Measurements from ENCODE around the gene PACS2. TPM values are rescaled to one million over a fixed set of nuclear protein-coding genes. Genes with fewer than 3 reads are reported as not detected.
"Not testable (repeated sequence)": the region's sequence is repeated elsewhere in the genome, so short reads cannot be mapped to it uniquely, and the experiment has no call there.

PACS2 gene
- polyA plus RNA-seq = 10 to 100 TPM; 40.6 to 82.1 (median 56.0) TPM

- H3K27ac ChIP-seq (ENCODE audit: low read depth, low read length) = peak within 1 kb of the TSS; percentile 77
- 0 to 1% (median 0%) methylated on average over 37 to 135 of the region's 163 CpGs for WGBS, 3 donors
Observed at GRCh38 chr14:105314287-105315200, at the start of gene PACS2. Gene PACS2 (plus strand): TSS chr14:105314748. CDS start chr14:105314919, 171 bp downstream.

DNA sequence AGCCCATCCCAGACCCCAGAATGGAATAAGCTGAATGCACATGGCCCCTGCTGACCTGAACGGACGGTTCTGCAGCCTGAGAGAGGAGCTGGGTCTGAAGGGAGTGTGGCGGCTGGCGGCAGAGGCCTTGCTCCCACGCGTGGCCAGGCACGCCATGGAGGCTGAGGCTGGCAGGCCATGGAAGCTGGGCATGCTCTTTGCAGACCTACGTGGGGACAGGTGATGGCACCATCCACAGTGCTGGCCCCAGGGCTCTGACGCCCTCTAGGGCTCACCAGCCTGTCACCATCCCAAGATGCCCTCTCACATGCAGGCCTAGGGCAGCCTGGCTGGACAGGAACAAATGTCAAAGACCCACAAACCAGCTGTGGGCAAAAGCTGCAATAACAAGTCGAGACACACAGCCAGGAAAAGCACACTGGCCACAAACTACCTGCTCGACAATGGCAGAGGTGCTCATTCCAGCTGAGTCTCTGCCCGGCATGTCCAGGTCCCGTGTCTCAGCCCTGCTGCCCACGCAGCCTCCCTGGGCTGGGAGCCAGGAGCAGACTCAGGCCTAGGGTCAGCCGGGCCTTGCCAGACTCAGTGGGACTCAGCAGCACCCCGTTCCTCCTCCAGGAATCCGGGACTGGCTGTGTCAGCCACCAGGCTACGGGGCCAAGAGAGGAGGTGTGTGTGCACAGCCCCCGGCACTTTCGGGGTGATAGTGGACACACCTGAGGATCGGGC lies 46.6 kb upstream of the PACS2 start:
- WGBS, 3 donors = 82 to 88% (median 84%) methylated on average over 21 of the region's 21 CpGs
- no peak overlapping the region for H3K27ac ChIP-seq (ENCODE audit: low read depth, low read length)

GRCh38 chr14:105268736-105269354 lies 45.7 kb upstream of the PACS2 start:
- 91 to 95% (median 93%) methylated on average over 15 to 18 of the region's 18 CpGs for WGBS, 3 donors
- no peak overlapping the region for H3K27ac ChIP-seq (ENCODE audit: low read depth, low read length)

DNA sequence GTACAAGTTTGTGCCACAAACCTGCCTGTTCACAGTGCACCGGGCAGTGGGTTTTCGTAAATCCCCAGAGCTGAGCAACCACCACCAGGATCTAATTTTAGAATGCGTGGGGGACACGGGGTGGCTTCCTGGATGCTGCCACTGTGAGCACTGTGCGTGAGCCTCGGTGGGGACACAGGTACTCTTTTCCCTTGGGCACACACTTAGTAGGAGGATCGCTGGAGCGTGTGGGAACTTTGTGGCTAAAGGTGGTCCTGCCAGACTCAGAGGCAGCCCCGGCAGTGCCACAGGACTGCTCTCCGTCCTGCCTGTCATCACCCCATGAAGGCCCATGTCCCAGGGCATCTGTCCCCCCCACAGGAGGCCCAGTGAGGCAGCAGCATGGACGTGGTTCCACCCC lies 45.1 kb upstream of the PACS2 start:
- H3K27ac ChIP-seq (ENCODE audit: low read depth, low read length) = no peak overlapping the region
- WGBS, 3 donors = 85 to 92% (median 86%) methylated on average over 11 of the region's 11 CpGs

GRCh38 chr14:105271224-105271890 lies 43.2 kb upstream of the PACS2 start:
- no peak overlapping the region for H3K27ac ChIP-seq (ENCODE audit: low read depth, low read length)
- 46 to 94% (median 89%) methylated on average over 18 to 22 of the region's 22 CpGs for WGBS, 3 donors

- no peak overlapping the region for H3K27ac ChIP-seq (ENCODE audit: low read depth, low read length)
- 57 to 94% (median 90%) methylated on average over 15 of the region's 15 CpGs for WGBS, 3 donors
Observed at GRCh38 chr14:105272623-105273022, 41.9 kb upstream of the PACS2 start.

DNA sequence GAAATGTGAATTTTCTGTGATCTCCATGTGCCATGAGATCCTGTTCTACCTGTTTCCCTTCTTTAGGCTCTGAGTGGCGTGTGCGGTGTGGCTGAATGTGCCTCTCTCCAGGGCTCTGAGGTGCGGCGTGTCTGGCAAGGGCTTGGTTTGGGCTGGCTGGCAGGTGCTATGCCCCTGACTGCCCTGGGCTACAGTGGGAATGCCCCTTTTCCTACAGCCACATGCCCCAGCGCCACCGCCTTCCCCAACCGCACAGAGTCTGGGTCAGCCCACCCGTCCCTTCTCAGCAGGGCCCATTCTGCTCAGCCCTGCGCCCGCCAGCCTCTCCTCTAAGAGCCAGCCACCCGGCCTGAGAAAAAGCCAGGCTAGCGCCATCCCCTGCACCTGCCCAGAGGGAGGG lies 41.5 kb upstream of the PACS2 start:
- H3K27ac ChIP-seq (ENCODE audit: low read depth, low read length) = no peak overlapping the region
- 57 to 91% (median 84%) methylated on average over 12 of the region's 12 CpGs for WGBS, 3 donors

DNA sequence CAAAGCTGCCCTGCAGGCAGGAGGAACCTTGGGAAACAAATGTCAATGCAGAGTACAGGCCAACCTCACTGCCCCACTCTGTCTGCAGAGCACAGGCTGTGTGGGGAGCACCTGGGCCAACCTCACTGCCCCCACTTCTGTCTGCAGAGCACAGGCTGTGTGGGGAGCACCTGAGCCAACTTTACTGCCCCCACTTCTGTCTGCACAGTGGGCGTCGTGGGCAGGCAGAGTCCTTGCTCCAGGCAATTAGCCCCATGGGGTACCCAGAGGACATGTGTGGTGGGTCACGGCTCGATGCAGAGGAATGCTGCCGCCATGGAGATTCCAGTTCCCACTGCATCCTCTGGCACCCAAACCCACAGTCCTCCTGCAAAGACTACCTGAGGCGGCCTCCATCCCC lies 39.9 kb upstream of the PACS2 start:
- H3K27ac ChIP-seq (ENCODE audit: low read depth, low read length) = no peak overlapping the region
- 92 to 96% (median 93%) methylated on average over 6 of the region's 6 CpGs for WGBS, 3 donors

- 64 to 71% (median 69%) methylated on average over 16 of the region's 16 CpGs for WGBS, 3 donors
- H3K27ac ChIP-seq (ENCODE audit: low read depth, low read length) = no peak overlapping the region
Observed at GRCh38 chr14:105275267-105275946, 39.1 kb upstream of the PACS2 start.

DNA sequence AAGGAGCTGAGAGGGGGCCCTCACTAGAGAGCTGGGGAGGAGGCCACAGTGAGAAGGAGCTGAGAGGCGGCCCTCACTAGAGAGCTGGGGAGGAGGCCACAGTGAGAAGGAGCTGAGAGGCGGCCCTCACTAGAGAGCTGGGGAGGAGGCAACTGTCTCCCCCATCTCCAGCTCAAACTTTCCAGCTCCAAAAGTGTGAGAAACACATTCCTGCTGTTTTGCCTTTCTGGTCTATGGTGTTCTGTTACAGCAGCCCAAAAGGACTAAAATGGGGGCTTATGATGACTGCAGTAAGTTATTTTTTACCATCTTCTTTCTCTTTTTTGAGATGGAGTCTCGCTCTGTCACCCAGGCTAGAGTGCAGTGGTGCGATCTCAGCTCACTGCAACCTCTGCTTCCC lies 37.1 kb upstream of the PACS2 start:
- not testable (repeated sequence) for H3K27ac ChIP-seq (ENCODE audit: low read depth, low read length)
- 49 to 97% (median 93%) methylated on average over 2 to 3 of the region's 4 CpGs for WGBS, 3 donors

DNA sequence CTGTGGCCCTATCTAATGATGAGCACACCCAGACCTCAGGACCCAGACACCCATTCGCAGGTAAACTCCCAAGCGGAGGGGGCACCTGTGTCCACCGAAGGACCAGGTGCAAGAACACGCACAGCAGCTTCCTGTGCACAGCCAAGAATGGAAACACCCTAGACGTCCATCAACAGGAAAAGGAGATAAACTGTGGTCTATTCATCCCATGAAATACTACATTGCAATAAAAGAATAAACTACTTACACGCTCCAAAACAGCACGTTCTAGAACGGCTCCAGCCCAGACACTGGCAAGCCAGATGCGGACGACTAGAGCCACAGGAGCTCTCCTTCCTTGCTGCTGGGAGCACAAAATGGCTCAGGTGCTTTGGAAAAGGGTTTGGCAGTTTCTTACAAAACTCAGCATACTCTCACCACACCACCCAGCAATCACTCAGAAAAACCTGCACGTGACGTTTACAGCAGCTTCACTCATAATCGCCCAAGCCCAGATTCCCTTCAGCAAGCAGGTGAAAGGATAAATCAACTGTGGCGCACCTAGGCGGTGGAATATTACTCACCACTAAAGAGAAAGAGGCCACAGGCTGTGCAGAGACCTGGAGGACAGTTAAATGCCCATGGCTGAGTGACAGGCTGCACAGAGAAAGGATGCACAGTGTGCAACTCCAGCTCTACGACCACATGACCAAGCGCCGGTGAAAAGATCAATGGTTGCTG lies 34.7 kb upstream of the PACS2 start:
- no peak overlapping the region for H3K27ac ChIP-seq (ENCODE audit: low read depth, low read length)
- WGBS, 3 donors = 87 to 88% (median 87%) methylated on average over 18 of the region's 18 CpGs

DNA sequence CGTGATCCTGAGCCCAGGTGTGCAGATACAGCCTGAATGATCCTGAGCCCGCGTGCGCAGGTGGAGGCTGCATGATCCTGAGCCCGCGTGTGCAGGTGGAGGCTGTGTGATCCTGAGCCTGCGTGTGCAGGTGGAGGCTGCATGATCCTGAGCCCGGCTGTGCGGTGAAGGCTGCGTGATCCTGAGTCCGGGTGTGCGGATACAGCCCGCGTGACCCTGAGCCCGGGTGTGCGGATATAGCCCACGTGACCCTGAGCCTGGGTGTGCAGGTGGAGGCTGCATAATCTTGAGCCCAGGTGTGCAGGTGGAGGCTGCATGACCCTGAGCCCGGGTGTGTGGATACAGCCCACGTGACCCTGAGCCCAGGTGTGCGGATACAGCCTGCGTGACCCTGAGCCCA lies 34.0 kb upstream of the PACS2 start:
- 83 to 96% (median 96%) methylated on average over 21 of the region's 21 CpGs for WGBS, 3 donors
- H3K27ac ChIP-seq (ENCODE audit: low read depth, low read length) = no peak overlapping the region

DNA sequence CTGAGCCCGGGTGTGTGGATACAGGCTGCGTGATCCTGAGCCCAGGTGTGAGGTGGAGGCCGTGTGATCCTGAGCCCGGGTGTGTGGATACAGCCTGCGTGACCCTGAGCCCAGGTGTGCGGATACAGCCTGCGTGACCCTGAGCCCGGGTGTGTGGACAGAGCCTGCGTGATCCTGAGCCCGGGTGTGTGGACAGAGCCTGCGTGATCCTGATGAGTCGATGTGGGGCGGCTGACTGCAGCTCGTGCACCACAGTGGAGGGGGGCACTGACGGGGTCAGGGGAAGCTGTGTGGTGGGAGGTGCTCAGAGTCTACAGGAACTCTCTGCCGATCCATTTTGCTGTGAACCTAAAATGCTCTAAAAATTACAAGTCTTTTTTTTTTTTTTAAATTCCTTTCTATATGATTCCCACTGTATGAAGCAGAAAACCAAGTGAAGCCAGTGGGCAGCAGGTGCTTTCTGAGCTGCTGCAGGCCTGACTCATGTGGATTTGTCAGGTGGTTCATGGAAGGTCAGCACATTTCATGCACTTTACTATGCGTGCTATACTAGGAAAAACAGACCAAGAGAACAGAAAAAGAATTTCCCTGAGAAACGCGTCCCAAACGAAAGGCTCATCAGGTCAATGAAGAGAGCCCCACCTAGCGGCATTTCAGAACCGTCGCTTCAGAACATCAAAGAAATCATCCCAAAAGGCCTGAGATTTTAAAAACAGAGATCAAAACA lies 33.0 kb upstream of the PACS2 start:
- no peak overlapping the region for H3K27ac ChIP-seq (ENCODE audit: low read depth, low read length)
- WGBS, 3 donors = 29 to 66% (median 65%) methylated on average over 23 of the region's 23 CpGs

- WGBS, 3 donors = 27 to 79% (median 70%) methylated on average over 16 of the region's 16 CpGs
- no peak overlapping the region for H3K27ac ChIP-seq (ENCODE audit: low read depth, low read length)
Observed at GRCh38 chr14:105282098-105282725, 32.3 kb upstream of the PACS2 start.

- no peak overlapping the region for H3K27ac ChIP-seq (ENCODE audit: low read depth, low read length)
- 70 to 88% (median 78%) methylated on average over 10 of the region's 10 CpGs for WGBS, 3 donors
Observed at GRCh38 chr14:105283028-105283427, 31.5 kb upstream of the PACS2 start.

- no peak overlapping the region for H3K27ac ChIP-seq (ENCODE audit: low read depth, low read length)
- WGBS, 3 donors = 38 to 64% (median 48%) methylated on average over 15 of the region's 15 CpGs
Observed at GRCh38 chr14:105283899-105284298, 30.6 kb upstream of the PACS2 start.
